Breast epithelium (tissue), 4 donors: ENCODE results near the gene KRT6C. TPM values are rescaled to one million over a fixed set of nuclear protein-coding genes. Genes with fewer than 3 reads are reported as not detected.

Experiments used
- DNase-seq, 2 donors: peaks; one replicate each; pipeline ENCODE4 v3.0.0-alpha.2; 2019; ENCODE audit warnings: low spot score in 2 of 2
- H3K27ac ChIP-seq, 2 donors: fragments of 200-600 bp; sonication (generic) in 1 of 2; one replicate each; pipeline ENCODE4 v1.5.1; 2016 to 2019; ENCODE audit warnings: mild to moderate bottlenecking in 1 of 2
- H3K27me3 ChIP-seq, 2 donors: fragments of 200-600 bp; sonication (generic) in 1 of 2; one replicate each; pipeline versions ENCODE4 v1.5.1 to v1.6.0; 2017 to 2019; ENCODE audit warnings: control low read depth in 1 of 2, mild to moderate bottlenecking in 1 of 2
- H3K36me3 ChIP-seq: fragments of 200-600 bp; one replicate; pipeline ENCODE4 v1.5.1; 2019
- H3K4me1 ChIP-seq, 2 donors: fragments of 200-600 bp; sonication (generic); one replicate each; pipeline ENCODE4 v1.5.1; 2016 to 2019; ENCODE audit warnings: control low read depth in 1 of 2
- H3K4me3 ChIP-seq, 3 donors: fragments of 200-600 bp; sonication (generic); 1 replicate in 2 of 3; 2 replicates in 1 of 3; pipeline ENCODE4 v1.5.1; 2016 to 2019; ENCODE audit warnings: mild to moderate bottlenecking in 3 of 3, moderate library complexity in 2 of 3
- H3K9me3 ChIP-seq, 2 donors: fragments of 200-600 bp; sonication (generic) in 1 of 2; one replicate each; pipeline ENCODE4 v1.5.1; 2016 to 2019; ENCODE audit warnings: control low read depth in 1 of 2
- POLR2A ChIP-seq: fragments of 450-650 bp; IDR thresholded peaks from one replicate; pipeline ENCODE4 v1.6.1; 2016; ENCODE audit warnings: antibody characterized with exemption, mild to moderate bottlenecking, moderate library complexity
- POLR2AphosphoS5 ChIP-seq, 3 donors: sonication (generic); formaldehyde crosslinking; IDR thresholded peaks; one replicate each; pipeline ENCODE4 v1.6.1; 2017; ENCODE audit warnings: antibody characterized with exemption in 3 of 3
- intact Hi-C: fragments of 100-400 bp; cut with DNase I; formaldehyde crosslinking; loops from one replicate; pipeline ENCODE4 v1.15.1; 2023; ENCODE audit warnings: low total_unique reads
- total RNA-seq, 3 donors: library from RNA; depleted of rRNA; stranded (reverse); fragments of >200 nt; gene quantifications; one replicate each; pipeline ENCODE4 v1.1.0, GENCODE V29; 2016
- TF ChIP-seq, protein P1 (sequence below), 3 donors: fragments of 450-650 bp; IDR thresholded peaks; one replicate each; pipeline ENCODE4 v1.5.1; 2016 to 2017; ENCODE audit warnings: antibody characterized with exemption in 3 of 3, mild to moderate bottlenecking in 3 of 3, moderate library complexity in 3 of 3

KRT6C gene
- total RNA-seq, 3 donors from 2014 or later: not detected

DNA sequence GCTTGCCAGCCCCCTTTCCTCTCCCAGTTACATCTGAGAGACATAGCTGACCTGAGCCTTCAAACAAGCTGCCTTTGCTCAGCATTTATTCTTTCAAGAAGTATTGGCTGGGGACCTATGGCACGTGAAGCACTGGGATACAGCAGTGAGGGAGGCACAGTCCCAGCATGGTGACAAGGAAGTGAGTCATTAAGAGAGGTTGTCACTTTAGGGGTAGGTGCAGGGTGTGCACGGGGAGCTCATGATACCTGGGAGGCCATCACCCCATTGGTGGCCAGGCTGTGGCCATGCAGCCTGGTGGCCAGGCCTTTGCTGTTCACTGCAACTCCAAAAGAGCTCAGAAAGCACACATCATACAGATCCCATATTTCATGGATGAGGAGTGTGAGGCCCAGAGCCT, 33.8 kb downstream of the KRT6C start:
- H3K36me3 ChIP-seq: no peaks in the 10 kb centered on the region
- no peaks in the 10 kb centered on the region for H3K4me1 ChIP-seq
- intact Hi-C loops: no loop called here
- TF ChIP-seq POLR2AphosphoS5 (IDR thresholded peaks at IDR 0.05): no peak
- no peak for TF ChIP-seq POLR2A
- TF ChIP-seq, protein P1, sequence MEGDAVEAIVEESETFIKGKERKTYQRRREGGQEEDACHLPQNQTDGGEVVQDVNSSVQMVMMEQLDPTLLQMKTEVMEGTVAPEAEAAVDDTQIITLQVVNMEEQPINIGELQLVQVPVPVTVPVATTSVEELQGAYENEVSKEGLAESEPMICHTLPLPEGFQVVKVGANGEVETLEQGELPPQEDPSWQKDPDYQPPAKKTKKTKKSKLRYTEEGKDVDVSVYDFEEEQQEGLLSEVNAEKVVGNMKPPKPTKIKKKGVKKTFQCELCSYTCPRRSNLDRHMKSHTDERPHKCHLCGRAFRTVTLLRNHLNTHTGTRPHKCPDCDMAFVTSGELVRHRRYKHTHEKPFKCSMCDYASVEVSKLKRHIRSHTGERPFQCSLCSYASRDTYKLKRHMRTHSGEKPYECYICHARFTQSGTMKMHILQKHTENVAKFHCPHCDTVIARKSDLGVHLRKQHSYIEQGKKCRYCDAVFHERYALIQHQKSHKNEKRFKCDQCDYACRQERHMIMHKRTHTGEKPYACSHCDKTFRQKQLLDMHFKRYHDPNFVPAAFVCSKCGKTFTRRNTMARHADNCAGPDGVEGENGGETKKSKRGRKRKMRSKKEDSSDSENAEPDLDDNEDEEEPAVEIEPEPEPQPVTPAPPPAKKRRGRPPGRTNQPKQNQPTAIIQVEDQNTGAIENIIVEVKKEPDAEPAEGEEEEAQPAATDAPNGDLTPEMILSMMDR (IDR thresholded peaks at IDR 0.05): no peak
- H3K27ac ChIP-seq: peak overlapping the region; percentile 36 to 38
- no peak for DNase-seq
- no peaks in the 10 kb centered on the region for H3K9me3 ChIP-seq
- H3K4me3 ChIP-seq: no peak overlapping the region
- H3K27me3 ChIP-seq: no peaks in the 10 kb centered on the region

DNA sequence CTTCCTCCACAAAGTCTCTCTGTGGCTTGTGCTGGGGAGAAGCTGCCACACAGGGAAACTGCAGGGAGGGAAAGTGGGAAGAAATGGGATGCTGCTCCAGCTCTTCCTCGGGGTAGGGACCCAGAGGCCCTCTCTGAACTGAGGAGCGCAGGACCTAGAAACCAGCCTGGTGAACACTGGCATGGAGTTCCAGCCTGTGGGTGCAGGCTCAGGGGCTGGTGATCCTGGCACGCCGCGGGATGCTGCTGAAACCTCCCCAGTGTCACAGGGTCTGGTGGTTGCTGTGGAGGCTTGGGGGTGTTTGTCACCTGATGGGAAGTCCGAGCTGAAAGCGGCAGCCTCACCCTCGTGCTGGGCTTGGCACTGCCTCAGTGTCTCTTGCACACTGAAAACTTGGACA, 34.2 kb downstream of the KRT6C start:
- intact Hi-C loops: no loop called here
- H3K4me1 ChIP-seq: no peaks in the 10 kb centered on the region
- no peaks in the 10 kb centered on the region for H3K9me3 ChIP-seq
- no peak overlapping the region for H3K4me3 ChIP-seq
- H3K27ac ChIP-seq: peak overlapping the region; percentile 36 to 38
- DNase-seq: no peak
- TF ChIP-seq POLR2A (no peak), POLR2AphosphoS5 (IDR thresholded peaks at IDR 0.05) (no peak)
- TF ChIP-seq, protein P1 (IDR thresholded peaks at IDR 0.05): no peak
- H3K27me3 ChIP-seq: no peaks in the 10 kb centered on the region
- H3K36me3 ChIP-seq: no peaks in the 10 kb centered on the region

DNA sequence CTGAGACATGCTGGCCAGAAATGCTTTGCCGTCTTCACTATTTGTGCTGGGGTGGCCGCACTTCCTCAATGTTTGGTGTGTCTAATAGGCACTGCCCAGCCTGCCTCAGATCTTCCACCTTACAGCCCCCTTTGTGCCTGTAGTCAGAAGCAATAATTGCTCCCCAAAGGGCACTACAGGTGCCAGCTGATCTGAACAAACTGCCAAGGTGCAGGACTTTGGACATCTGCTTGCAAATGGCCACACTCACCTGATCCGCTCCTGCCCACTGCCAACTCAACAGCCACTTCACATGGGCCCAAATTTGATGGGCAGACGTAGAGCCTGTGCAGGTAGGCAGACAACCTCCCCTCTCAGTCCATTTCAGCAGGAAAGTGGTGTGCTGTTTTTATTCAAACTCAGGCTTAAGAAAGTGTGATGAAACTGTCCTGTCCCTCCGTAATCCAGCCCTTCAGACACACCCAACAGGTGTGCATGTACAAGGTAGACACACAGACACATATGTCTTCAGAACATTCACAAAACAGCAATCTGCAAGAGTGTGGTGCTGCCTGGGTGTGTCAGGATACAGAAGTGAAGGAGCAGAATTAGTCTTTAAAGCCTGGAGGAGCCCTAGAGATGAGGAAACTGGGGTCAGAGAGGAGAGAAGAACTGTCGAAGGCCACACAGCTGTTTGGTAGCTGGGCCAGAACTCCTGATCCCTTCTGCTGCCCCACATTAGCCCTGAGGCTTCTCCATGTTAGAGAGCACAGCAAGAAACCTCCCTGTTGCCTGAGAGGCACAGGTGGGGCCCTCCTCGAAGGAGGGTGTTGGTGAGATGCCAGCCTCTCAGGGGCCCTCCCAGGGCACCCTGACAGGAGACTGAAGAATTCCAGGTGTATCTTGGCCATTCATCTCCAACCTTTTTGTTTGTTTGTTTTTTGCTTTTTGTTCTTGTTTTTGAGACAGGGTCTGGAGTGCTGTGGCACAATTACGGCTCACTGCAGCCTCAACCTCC, 35.0 kb downstream of the KRT6C start:
- H3K27me3 ChIP-seq: no peaks in the 10 kb centered on the region
- intact Hi-C loops: no loop called here
- no peaks in the 10 kb centered on the region for H3K9me3 ChIP-seq
- no peak overlapping the region for H3K27ac ChIP-seq
- H3K4me1 ChIP-seq: no peaks in the 10 kb centered on the region
- H3K36me3 ChIP-seq: no peaks in the 10 kb centered on the region
- TF ChIP-seq, protein P1 (IDR thresholded peaks at IDR 0.05): no peak
- TF ChIP-seq POLR2A (no peak), POLR2AphosphoS5 (IDR thresholded peaks at IDR 0.05) (no peak)
- DNase-seq: no peak
- no peak overlapping the region for H3K4me3 ChIP-seq

DNA sequence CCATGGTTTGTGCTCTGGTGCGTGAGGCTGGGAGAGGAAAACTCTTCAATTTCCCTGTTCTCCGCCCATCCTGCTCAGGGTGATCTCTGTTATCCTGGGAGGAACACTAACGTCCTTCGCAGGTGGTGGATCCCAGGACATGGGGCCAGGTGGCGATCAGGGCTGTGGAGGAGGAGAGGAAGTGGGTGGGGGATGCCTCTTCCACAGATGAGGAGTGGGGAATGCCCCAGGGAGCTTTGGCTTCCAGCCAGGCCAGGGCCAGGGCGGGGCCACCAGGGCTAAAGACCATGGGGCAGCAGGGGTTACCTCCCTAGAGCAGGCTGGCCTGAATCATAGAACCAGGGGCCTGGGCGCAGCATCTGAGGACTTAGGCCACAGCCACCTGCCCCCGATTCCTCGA, 36.1 kb downstream of the KRT6C start:
- Histone ChIP-seq H3K27ac (peak overlapping the region; percentile 80 to 86), H3K9me3 (no peaks in the 10 kb centered on the region), H3K27me3 (no peaks in the 10 kb centered on the region), H3K36me3 (no peaks in the 10 kb centered on the region), H3K4me1 (no peaks in the 10 kb centered on the region), H3K4me3 (no peak overlapping the region)
- intact Hi-C loops: no loop called here
- no peak for DNase-seq
- no peak for TF ChIP-seq POLR2A
- TF ChIP-seq, protein P1 (IDR thresholded peaks at IDR 0.05): no peak
- no peak for TF ChIP-seq POLR2AphosphoS5 (IDR thresholded peaks at IDR 0.05)

DNA sequence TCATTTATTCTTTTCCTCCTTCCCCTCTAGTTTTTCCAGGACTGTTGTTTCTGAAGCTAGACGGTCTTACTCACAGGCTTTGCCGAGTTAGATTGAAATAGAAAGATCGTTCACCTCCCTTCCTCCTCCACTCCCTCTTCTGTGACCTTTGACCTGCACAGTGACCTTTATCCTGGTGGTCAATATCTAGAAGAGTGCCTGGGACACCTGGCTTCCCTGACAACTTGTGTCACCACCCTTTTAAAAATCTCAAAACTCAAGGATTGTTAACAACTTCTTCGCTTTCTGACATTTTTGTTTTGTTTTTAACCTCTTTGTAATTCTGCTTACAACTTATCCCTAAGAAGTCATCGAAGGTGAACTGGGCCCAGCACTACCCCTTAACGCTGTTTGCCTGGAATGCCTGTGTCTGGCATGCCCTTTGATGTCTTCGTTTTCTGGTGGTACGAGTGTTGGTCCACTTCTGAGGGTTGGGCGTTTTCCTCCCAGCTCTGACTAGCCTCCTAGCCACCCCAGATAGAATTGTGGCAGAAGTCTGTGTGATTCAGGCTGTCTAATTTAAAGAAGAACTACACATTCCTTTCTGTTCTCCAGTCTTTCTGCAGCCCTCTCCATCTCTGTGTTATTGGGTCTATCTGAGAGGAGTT, 36.7 kb downstream of the KRT6C start:
- intact Hi-C loops: no loop called here
- DNase-seq: no peak
- H3K27ac ChIP-seq: peak overlapping the region; percentile 80 to 86
- TF ChIP-seq POLR2AphosphoS5 (IDR thresholded peaks at IDR 0.05) (no peak), POLR2A (no peak)
- TF ChIP-seq, protein P1 (IDR thresholded peaks at IDR 0.05): no peak
- H3K4me1 ChIP-seq: no peaks in the 10 kb centered on the region
- no peak overlapping the region for H3K4me3 ChIP-seq
- no peaks in the 10 kb centered on the region for H3K27me3 ChIP-seq
- H3K36me3 ChIP-seq: no peaks in the 10 kb centered on the region
- H3K9me3 ChIP-seq: no peaks in the 10 kb centered on the region
